ENCODE results near the gene RPS23. TPM values are rescaled to one million over a fixed set of nuclear protein-coding genes. Genes with fewer than 3 reads are reported as not detected.
A peak's percentile ranks its signal among the peaks of the same experiment; 100 is the strongest.

Gene RPS23
- total RNA-seq, 1 donor from 2014 or later: 1,103 TPM

GRCh38 chr5:82278711-82279370 is 687 bp upstream of the RPS23 start:
- H3K4me1 ChIP-seq: peaks cover 38% of the 10 kb centered on the region
- no peaks in the 10 kb centered on the region for H3K27me3 ChIP-seq (ENCODE audit: low read depth)
- H3K27ac ChIP-seq (replicated peaks): peak overlapping the region; percentile 94
- H3K4me3 ChIP-seq: peak overlapping the region; percentile 94
- TF ChIP-seq CTCF (IDR thresholded peaks at IDR 0.05; ENCODE audit: borderline replicate concordance): no peak
- no peak for DNase-seq
- H3K36me3 ChIP-seq: peaks cover 30% of the 10 kb centered on the region
- no peaks in the 10 kb centered on the region for H3K9me3 ChIP-seq (replicated peaks)
- intact Hi-C loops (cut with micrococcal nuclease): no loop called here

GRCh38 chr5:82277613-82277986 is 554 bp downstream of the RPS23 start:
- Histone ChIP-seq H3K36me3 (peaks cover 38% of the 10 kb centered on the region), H3K27me3 (ENCODE audit: low read depth) (no peaks in the 10 kb centered on the region), H3K27ac (replicated peaks) (peak overlapping the region; percentile 94), H3K4me1 (peaks cover 38% of the 10 kb centered on the region), H3K9me3 (replicated peaks) (no peaks in the 10 kb centered on the region), H3K4me3 (peak overlapping the region; percentile 94)
- TF ChIP-seq CTCF (IDR thresholded peaks at IDR 0.05; ENCODE audit: borderline replicate concordance): no peak
- intact Hi-C loops (cut with micrococcal nuclease): no loop called here
- DNase-seq: no peak

GRCh38 chr5:82276800-82277612 is 1.1 kb downstream of the RPS23 start:
- H3K9me3 ChIP-seq (replicated peaks): no peaks in the 10 kb centered on the region
- peaks cover 40% of the 10 kb centered on the region for H3K36me3 ChIP-seq
- no peaks in the 10 kb centered on the region for H3K27me3 ChIP-seq (ENCODE audit: low read depth)
- intact Hi-C loops (cut with micrococcal nuclease): no loop called here
- H3K27ac ChIP-seq (replicated peaks): peak overlapping the region; percentile 94
- DNase-seq: no peak
- peaks cover 38% of the 10 kb centered on the region for H3K4me1 ChIP-seq
- TF ChIP-seq CTCF (IDR thresholded peaks at IDR 0.05; ENCODE audit: borderline replicate concordance): no peak
- H3K4me3 ChIP-seq: peak overlapping the region; percentile 94

GRCh38 chr5:82275216-82275664 is 2.9 kb downstream of the RPS23 start:
- H3K27ac ChIP-seq (replicated peaks): no peak overlapping the region
- intact Hi-C loops (cut with micrococcal nuclease): no loop called here

More at GRCh38 chr5:82275216-82275664, 2.9 kb downstream of the RPS23 start:
- Histone ChIP-seq H3K4me1 (peaks cover 34% of the 10 kb centered on the region), H3K9me3 (replicated peaks) (no peaks in the 10 kb centered on the region), H3K36me3 (peaks cover 40% of the 10 kb centered on the region), H3K4me3 (no peak overlapping the region), H3K27me3 (ENCODE audit: low read depth) (no peaks in the 10 kb centered on the region)
- TF ChIP-seq CTCF (IDR thresholded peaks at IDR 0.05; ENCODE audit: borderline replicate concordance): no peak
- DNase-seq: no peak
